Measurements from ENCODE around the gene SAMMSON.

DNA sequence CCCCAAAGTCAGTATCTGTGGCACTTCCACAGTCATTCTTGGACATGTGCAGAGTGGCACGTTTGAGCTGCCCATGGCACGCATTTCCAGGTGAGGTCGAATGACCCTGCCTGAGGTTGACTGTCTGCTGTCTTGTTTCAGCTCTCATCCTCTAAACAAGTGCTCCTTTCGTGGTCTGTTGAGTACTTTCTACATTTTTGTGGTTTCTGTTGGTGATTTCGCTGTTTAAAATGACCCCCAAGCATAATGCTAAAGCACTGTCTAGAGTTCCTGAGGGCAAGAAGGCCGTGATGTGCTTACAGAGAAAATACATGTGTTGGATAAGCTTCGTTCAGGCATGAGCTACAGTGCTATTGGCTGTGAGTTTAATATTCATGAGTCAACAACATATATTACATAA, 40.0 kb upstream of the SAMMSON start:
- TF ChIP-seq, protein P1, sequence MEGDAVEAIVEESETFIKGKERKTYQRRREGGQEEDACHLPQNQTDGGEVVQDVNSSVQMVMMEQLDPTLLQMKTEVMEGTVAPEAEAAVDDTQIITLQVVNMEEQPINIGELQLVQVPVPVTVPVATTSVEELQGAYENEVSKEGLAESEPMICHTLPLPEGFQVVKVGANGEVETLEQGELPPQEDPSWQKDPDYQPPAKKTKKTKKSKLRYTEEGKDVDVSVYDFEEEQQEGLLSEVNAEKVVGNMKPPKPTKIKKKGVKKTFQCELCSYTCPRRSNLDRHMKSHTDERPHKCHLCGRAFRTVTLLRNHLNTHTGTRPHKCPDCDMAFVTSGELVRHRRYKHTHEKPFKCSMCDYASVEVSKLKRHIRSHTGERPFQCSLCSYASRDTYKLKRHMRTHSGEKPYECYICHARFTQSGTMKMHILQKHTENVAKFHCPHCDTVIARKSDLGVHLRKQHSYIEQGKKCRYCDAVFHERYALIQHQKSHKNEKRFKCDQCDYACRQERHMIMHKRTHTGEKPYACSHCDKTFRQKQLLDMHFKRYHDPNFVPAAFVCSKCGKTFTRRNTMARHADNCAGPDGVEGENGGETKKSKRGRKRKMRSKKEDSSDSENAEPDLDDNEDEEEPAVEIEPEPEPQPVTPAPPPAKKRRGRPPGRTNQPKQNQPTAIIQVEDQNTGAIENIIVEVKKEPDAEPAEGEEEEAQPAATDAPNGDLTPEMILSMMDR (conservative IDR thresholded peaks at IDR 0.05; ENCODE audit: low read depth, low read length) = no peak
- no peak for TF ChIP-seq EZH2 (IDR thresholded peaks at IDR 0.05; ENCODE audit: borderline replicate concordance, low read depth, low read length, poor library complexity, severe bottlenecking)

Measured in A673 (cell line).